HCT116 (cell line): ENCODE measurements around the gene CBR1. TPM values are rescaled to one million over a fixed set of nuclear protein-coding genes. Genes with fewer than 3 reads are reported as not detected.

Source experiments
- ATAC-seq: fragments of 200-7000 bp; cut with Tn5 transposase; 2 replicates; pipeline ENCODE4 v1.9.1; 2020; ENCODE audit warnings: mild to moderate bottlenecking, moderate library complexity
- BruUV-seq: library from RNA; stranded (reverse); fragments of 400-500 nt; replicated peaks from 2 replicates; lab custom pipeline; 2021; lab: Mats Ljungman, UMichigan
- CTCF ChIA-PET: fragments of 300-600 bp; sonication (Branson Sonifier 250); formaldehyde crosslinking; loops from one replicate; lab custom pipeline; 2021; ENCODE audit warnings: antibody characterized with exemption; lab: Charles Lee
- POLR2A ChIA-PET: fragments of 300-600, 350-600 bp; sonication (Branson Sonifier 250); formaldehyde crosslinking; loops from one replicate; lab custom pipeline; 2021; ENCODE audit warnings: antibody characterized with exemption; lab: Charles Lee
- RAD21 ChIA-PET, 2 experiments: fragments of 300-600 bp; sonication (Branson Sonifier 250); formaldehyde crosslinking; loops; one replicate each; lab custom pipeline; 2023; ENCODE audit warnings: low total read pairs in 2 of 2; ENCODE audit not compliant: uncharacterized antibody in 2 of 2, unreplicated experiment in 2 of 2, low non-redundant PET in 1 of 2; lab: Charles Lee
- DNase-seq: peaks from one replicate; pipeline ENCODE4 v3.0.0-alpha.2; 2010; ENCODE audit warnings: low read depth, low spot score
- H2AFZ ChIP-seq: fragments of 200-600 bp; shearing (Covaris generic), sonication (generic); 2 replicates; pipeline ENCODE4 v1.6.1; 2017; ENCODE audit warnings: low read depth, mixed run types, mixed read lengths, antibody characterized with exemption, low read length; ENCODE audit not compliant: poor library complexity, severe bottlenecking
- H3K27ac ChIP-seq: 2 replicates; pipeline ENCODE4 v1.5.1; 2012; ENCODE audit warnings: low read depth, low read length
- H3K27me3 ChIP-seq: fragments of 200-600 bp; sonication (generic); 2 replicates; pipeline ENCODE4 v1.6.1; 2016; ENCODE audit warnings: mixed run types, low read length, mixed read lengths; ENCODE audit not compliant: insufficient read depth
- H3K36me3 ChIP-seq, 2 experiments: fragments of 200-500 bp in 1 of 2; fragments of 200-600 bp in 1 of 2; sonication (Bioruptor generic) in 1 of 2; sonication (generic) in 1 of 2; 2 replicates each; pipeline versions ENCODE4 v1.5.1 to v1.6.1; 2014 to 2016; ENCODE audit warnings: low read length in 2 of 2, inconsistent platforms in 1 of 2, mixed read lengths in 1 of 2, mixed run types in 1 of 2; ENCODE audit not compliant: insufficient read depth in 2 of 2, control insufficient read depth in 1 of 2
- H3K4me1 ChIP-seq, 2 experiments: fragments of 200-600 bp in 1 of 2; sonication (generic) in 1 of 2; 2 replicates each; pipeline versions ENCODE4 v1.5.1 to v1.6.1; 2012 to 2017; ENCODE audit warnings: low read length in 2 of 2, inconsistent platforms in 1 of 2, mild to moderate bottlenecking in 1 of 2, mixed read lengths in 1 of 2, mixed run types in 1 of 2, moderate library complexity in 1 of 2; ENCODE audit not compliant: insufficient read depth in 2 of 2, control insufficient read depth in 1 of 2
- H3K4me2 ChIP-seq: fragments of 200-600 bp; sonication (generic); 2 replicates; pipeline ENCODE4 v1.6.1; 2017; ENCODE audit warnings: mixed run types, low read length, mixed read lengths
- H3K4me3 ChIP-seq, 2 experiments: fragments of 200-600 bp in 1 of 2; sonication (generic) in 1 of 2; replicated peaks in 1 of 2; 2 replicates each; pipeline ENCODE4 v1.5.1; 2011 to 2016; ENCODE audit warnings: low read length in 2 of 2, control low read depth in 1 of 2, low read depth in 1 of 2, mild to moderate bottlenecking in 1 of 2, mixed read lengths in 1 of 2, mixed run types in 1 of 2
- H3K79me2 ChIP-seq: fragments of 200-600 bp; sonication (generic); 2 replicates; pipeline ENCODE4 v1.6.1; 2017; ENCODE audit warnings: mild to moderate bottlenecking, mixed run types, low read length, moderate library complexity, mixed read lengths; ENCODE audit not compliant: insufficient read depth
- H3K9ac ChIP-seq: fragments of 200-600 bp; sonication (generic); 2 replicates; pipeline ENCODE4 v1.6.1; 2016; ENCODE audit warnings: low read length, mixed read lengths
- H3K9me2 ChIP-seq: fragments of 200-600 bp; sonication (generic), shearing (Covaris generic); 2 replicates; pipeline ENCODE4 v1.6.1; 2017; ENCODE audit warnings: mixed run types, mild to moderate bottlenecking, moderate library complexity; ENCODE audit not compliant: insufficient read depth
- H3K9me3 ChIP-seq, 2 experiments: fragments of 200-500 bp in 1 of 2; fragments of 200-600 bp in 1 of 2; sonication (Bioruptor generic) in 1 of 2; sonication (generic) in 1 of 2; 2 replicates each; pipeline ENCODE4 v1.6.1; 2014 to 2017; ENCODE audit warnings: low read length in 2 of 2, mixed read lengths in 2 of 2, inconsistent platforms in 1 of 2, low read depth in 1 of 2, mild to moderate bottlenecking in 1 of 2, mixed run types in 1 of 2, moderate library complexity in 1 of 2; ENCODE audit not compliant: control insufficient read depth in 1 of 2, insufficient read depth in 1 of 2
- H4K20me1 ChIP-seq: fragments of 200-600 bp; sonication (generic), shearing (Covaris generic); 2 replicates; pipeline ENCODE4 v1.6.1; 2017; ENCODE audit warnings: mixed run types, mild to moderate bottlenecking, moderate library complexity; ENCODE audit not compliant: insufficient read depth
- EGR1 ChIP-seq: IDR thresholded peaks from 2 replicates; pipeline ENCODE4 v1.6.1; 2012; ENCODE audit warnings: low read depth
- EZH2 ChIP-seq: fragments of 200-600 bp; sonication (generic); IDR thresholded peaks from 2 replicates; pipeline ENCODE4 v1.6.1; 2017; ENCODE audit warnings: antibody characterized with exemption, mixed run types
- EZH2phosphoT487 ChIP-seq: fragments of 200-600 bp; IDR thresholded peaks from 2 replicates; pipeline ENCODE4 v1.6.1; 2018; ENCODE audit warnings: antibody characterized with exemption, borderline replicate concordance
- JUND ChIP-seq: IDR thresholded peaks from 2 replicates; pipeline ENCODE4 v1.6.1; 2012
- RAD21 ChIP-seq: IDR thresholded peaks from 2 replicates; pipeline ENCODE4 v1.6.1; 2012; ENCODE audit warnings: low read depth, mild to moderate bottlenecking
- SIN3A ChIP-seq: IDR thresholded peaks from 2 replicates; pipeline ENCODE4 v1.6.1; 2012; ENCODE audit warnings: low read depth
- SRF ChIP-seq: IDR thresholded peaks from 2 replicates; pipeline ENCODE4 v1.6.1; 2012; ENCODE audit warnings: low read depth
- YY1 ChIP-seq: IDR thresholded peaks from 2 replicates; pipeline ENCODE4 v1.6.1; 2011; ENCODE audit warnings: low read length, low read depth, moderate library complexity, mild to moderate bottlenecking; ENCODE audit not compliant: insufficient replicate concordance; ENCODE audit errors: extremely low read depth
- ZFX ChIP-seq: fragments of 450-650 bp; IDR thresholded peaks from 2 replicates; pipeline ENCODE4 v1.6.1; 2017
- intact Hi-C: fragments of 100-400 bp; cut with micrococcal nuclease; formaldehyde crosslinking; loops from 2 replicates; pipeline ENCODE4 v1.10.0; 2022
- total RNA-seq: library from RNA; stranded (reverse); gene quantifications from one replicate; pipeline ENCODE4 v1.2.1, GENCODE V29; 2021; ENCODE audit not compliant: unreplicated experiment
- TF ChIP-seq, protein P1 (sequence below): IDR thresholded peaks from 2 replicates; pipeline ENCODE4 v1.6.1; 2012; ENCODE audit warnings: low read depth
- TF ChIP-seq, protein P2 (sequence below): IDR thresholded peaks from 2 replicates; pipeline ENCODE4 v1.6.1; 2011; ENCODE audit warnings: mild to moderate bottlenecking, low read length, moderate library complexity; ENCODE audit not compliant: insufficient replicate concordance; ENCODE audit errors: extremely low read depth

The CBR1 gene
- total RNA-seq, 1 experiment from 2014 or later: 0.91 TPM

- Histone ChIP-seq H3K27ac (no peak overlapping the region), H3K4me3 (no peak overlapping the region), H3K36me3 (peaks cover 29 to 37% of the 10 kb centered on the region in 2 experiments; a peak in 3 of 4 replicates), H3K9ac (no peak overlapping the region), H3K9me3 (no peaks in the 10 kb centered on the region), H3K79me2 (no peaks in the 10 kb centered on the region), H3K9me2 (no peaks in the 10 kb centered on the region), H2AFZ (no peak overlapping the region), H3K4me2 (no peak overlapping the region), H4K20me1 (no peaks in the 10 kb centered on the region), H3K4me1 (no peaks in the 10 kb centered on the region), H3K27me3 (no peaks in the 10 kb centered on the region)
- DNase-seq: no peak
- no TSS peak for BruUV-seq
- TF ChIP-seq JUND: no peak
- TF ChIP-seq, protein P1, sequence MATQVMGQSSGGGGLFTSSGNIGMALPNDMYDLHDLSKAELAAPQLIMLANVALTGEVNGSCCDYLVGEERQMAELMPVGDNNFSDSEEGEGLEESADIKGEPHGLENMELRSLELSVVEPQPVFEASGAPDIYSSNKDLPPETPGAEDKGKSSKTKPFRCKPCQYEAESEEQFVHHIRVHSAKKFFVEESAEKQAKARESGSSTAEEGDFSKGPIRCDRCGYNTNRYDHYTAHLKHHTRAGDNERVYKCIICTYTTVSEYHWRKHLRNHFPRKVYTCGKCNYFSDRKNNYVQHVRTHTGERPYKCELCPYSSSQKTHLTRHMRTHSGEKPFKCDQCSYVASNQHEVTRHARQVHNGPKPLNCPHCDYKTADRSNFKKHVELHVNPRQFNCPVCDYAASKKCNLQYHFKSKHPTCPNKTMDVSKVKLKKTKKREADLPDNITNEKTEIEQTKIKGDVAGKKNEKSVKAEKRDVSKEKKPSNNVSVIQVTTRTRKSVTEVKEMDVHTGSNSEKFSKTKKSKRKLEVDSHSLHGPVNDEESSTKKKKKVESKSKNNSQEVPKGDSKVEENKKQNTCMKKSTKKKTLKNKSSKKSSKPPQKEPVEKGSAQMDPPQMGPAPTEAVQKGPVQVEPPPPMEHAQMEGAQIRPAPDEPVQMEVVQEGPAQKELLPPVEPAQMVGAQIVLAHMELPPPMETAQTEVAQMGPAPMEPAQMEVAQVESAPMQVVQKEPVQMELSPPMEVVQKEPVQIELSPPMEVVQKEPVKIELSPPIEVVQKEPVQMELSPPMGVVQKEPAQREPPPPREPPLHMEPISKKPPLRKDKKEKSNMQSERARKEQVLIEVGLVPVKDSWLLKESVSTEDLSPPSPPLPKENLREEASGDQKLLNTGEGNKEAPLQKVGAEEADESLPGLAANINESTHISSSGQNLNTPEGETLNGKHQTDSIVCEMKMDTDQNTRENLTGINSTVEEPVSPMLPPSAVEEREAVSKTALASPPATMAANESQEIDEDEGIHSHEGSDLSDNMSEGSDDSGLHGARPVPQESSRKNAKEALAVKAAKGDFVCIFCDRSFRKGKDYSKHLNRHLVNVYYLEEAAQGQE: no peak
- POLR2A ChIA-PET: interaction anchor here (1.5 kb wide), 1 partner anchor 13 kb away, joined by 4 read pairs; the partner anchor contains the start of gene SETD4
- ATAC-seq: no peak
- RAD21 ChIA-PET: no interaction called here
- CTCF ChIA-PET: no interaction called here
- intact Hi-C loops: no loop called here
Observed at GRCh38 chr21:36047139-36047538, 22.7 kb upstream of the CBR1 start.

GRCh38 chr21:36048357-36048756, 21.5 kb upstream of the CBR1 start:
- H3K4me3 ChIP-seq: no peak overlapping the region
- no peak overlapping the region for H3K4me2 ChIP-seq
- DNase-seq (no peak), ATAC-seq (no peak)
- H3K9ac ChIP-seq: no peak overlapping the region
- H3K4me1 ChIP-seq: no peaks in the 10 kb centered on the region
- POLR2A ChIA-PET: no interaction called here
- TF ChIP-seq SRF (no peak), EGR1 (no peak), EZH2phosphoT487 (no peak), YY1 (no peak), ZFX (no peak), EZH2 (no peak), SIN3A (no peak), RAD21 (no peak)
- TF ChIP-seq, protein P2, sequence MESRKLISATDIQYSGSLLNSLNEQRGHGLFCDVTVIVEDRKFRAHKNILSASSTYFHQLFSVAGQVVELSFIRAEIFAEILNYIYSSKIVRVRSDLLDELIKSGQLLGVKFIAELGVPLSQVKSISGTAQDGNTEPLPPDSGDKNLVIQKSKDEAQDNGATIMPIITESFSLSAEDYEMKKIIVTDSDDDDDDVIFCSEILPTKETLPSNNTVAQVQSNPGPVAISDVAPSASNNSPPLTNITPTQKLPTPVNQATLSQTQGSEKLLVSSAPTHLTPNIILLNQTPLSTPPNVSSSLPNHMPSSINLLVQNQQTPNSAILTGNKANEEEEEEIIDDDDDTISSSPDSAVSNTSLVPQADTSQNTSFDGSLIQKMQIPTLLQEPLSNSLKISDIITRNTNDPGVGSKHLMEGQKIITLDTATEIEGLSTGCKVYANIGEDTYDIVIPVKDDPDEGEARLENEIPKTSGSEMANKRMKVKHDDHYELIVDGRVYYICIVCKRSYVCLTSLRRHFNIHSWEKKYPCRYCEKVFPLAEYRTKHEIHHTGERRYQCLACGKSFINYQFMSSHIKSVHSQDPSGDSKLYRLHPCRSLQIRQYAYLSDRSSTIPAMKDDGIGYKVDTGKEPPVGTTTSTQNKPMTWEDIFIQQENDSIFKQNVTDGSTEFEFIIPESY: no peak
- H3K27me3 ChIP-seq: no peaks in the 10 kb centered on the region
- intact Hi-C loops: no loop called here
- no peak overlapping the region for H3K27ac ChIP-seq
- H2AFZ ChIP-seq: no peak overlapping the region
- no TSS peak for BruUV-seq
- peaks cover 32 to 39% of the 10 kb centered on the region in 2 experiments; a peak in 3 of 4 replicates for H3K36me3 ChIP-seq
- H3K9me2 ChIP-seq: no peaks in the 10 kb centered on the region
- CTCF ChIA-PET: no interaction called here
- H3K9me3 ChIP-seq: no peaks in the 10 kb centered on the region
- RAD21 ChIA-PET: no interaction called here
- no peaks in the 10 kb centered on the region for H3K79me2 ChIP-seq
- no peaks in the 10 kb centered on the region for H4K20me1 ChIP-seq
